GM12864 (cell line): ENCODE data around the gene TGFBR1.

Source experiments
- DNase-seq: peaks from one replicate; pipeline ENCODE4 v3.0.0-alpha.2; 2011; ENCODE audit warnings: low read depth
- H3K4me3 ChIP-seq: 2 replicates; pipeline ENCODE4 v1.5.1; 2011; ENCODE audit warnings: mild to moderate bottlenecking, low read depth, low read length, control low read depth
- TF ChIP-seq, protein P1 (sequence below): IDR thresholded peaks from 2 replicates; pipeline ENCODE4 v1.5.1; 2011; ENCODE audit warnings: low read depth, mild to moderate bottlenecking, moderate library complexity, low read length, control low read depth, inconsistent platforms; ENCODE audit errors: missing control alignments

The TGFBR1 gene

GRCh38 chr9:99113414-99114048 is 8.6 kb downstream of the TGFBR1 start:
- TF ChIP-seq, protein P1, sequence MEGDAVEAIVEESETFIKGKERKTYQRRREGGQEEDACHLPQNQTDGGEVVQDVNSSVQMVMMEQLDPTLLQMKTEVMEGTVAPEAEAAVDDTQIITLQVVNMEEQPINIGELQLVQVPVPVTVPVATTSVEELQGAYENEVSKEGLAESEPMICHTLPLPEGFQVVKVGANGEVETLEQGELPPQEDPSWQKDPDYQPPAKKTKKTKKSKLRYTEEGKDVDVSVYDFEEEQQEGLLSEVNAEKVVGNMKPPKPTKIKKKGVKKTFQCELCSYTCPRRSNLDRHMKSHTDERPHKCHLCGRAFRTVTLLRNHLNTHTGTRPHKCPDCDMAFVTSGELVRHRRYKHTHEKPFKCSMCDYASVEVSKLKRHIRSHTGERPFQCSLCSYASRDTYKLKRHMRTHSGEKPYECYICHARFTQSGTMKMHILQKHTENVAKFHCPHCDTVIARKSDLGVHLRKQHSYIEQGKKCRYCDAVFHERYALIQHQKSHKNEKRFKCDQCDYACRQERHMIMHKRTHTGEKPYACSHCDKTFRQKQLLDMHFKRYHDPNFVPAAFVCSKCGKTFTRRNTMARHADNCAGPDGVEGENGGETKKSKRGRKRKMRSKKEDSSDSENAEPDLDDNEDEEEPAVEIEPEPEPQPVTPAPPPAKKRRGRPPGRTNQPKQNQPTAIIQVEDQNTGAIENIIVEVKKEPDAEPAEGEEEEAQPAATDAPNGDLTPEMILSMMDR: no peak
- DNase-seq: no peak
- H3K4me3 ChIP-seq: no peak overlapping the region

DNA sequence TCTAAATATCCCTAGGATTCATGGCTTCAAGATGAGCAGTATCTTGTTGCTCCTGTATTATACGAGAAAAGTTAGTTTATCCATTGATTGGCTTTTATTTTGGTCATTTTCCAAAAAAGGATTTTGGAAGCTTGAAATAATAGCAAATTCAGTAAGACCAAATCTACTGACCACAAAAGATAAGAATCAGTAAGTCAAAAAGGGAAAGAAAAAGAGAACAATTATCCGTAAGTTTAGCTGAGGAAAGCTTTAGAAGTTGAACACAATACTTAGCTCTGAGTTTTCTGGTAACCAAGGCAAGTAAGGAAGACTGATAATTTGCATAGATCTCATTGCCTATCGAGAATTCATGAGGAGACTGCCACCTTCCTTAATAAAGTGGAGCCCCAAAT is 9.1 kb downstream of the TGFBR1 start:
- no peak for DNase-seq
- TF ChIP-seq, protein P1: no peak

DNA sequence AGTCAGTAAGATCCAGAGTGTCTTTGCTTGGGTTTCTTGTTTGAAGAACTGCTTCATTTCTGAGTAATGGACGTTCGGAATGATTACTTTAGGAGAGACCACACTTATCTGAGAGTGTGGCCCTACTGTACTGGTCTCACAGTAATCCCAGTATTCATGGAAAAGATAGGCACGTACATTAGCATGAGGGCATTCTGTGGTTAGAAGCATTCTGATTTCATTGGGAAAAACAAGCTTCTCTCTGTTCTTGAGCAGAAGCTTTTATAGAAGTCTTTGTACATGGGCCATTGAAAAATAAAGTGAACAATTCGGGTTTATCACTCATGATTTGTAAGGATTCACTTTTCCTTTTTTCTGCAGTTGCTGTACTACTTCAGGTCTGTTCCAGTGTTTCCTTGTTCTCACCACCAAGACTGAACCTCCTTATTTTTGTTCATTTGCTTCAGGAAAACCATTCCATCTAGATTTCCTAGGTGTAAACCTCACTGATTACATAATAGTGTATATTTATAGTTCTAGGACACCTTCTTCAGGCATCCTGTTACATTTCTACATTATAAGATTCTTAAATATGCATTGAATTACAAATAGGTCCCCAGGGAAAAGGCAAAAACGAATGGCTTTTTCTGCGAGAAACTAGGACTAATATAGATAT is 10.1 kb downstream of the TGFBR1 start:
- H3K4me3 ChIP-seq: no peak overlapping the region
- DNase-seq: no peak
- TF ChIP-seq, protein P1: no peak

More for the DNA sequence above, 9.1 kb downstream of the TGFBR1 start:
- H3K4me3 ChIP-seq: no peak overlapping the region

GRCh38 chr9:99116003-99116411 is 11.1 kb downstream of the TGFBR1 start:
- TF ChIP-seq, protein P1: no peak
- H3K4me3 ChIP-seq: no peak overlapping the region
- DNase-seq: no peak

GRCh38 chr9:99118782-99119466 is 14.0 kb downstream of the TGFBR1 start:
- no peak overlapping the region; the same call in 1 of the 2 replicates for H3K4me3 ChIP-seq
- no peak for DNase-seq

DNA sequence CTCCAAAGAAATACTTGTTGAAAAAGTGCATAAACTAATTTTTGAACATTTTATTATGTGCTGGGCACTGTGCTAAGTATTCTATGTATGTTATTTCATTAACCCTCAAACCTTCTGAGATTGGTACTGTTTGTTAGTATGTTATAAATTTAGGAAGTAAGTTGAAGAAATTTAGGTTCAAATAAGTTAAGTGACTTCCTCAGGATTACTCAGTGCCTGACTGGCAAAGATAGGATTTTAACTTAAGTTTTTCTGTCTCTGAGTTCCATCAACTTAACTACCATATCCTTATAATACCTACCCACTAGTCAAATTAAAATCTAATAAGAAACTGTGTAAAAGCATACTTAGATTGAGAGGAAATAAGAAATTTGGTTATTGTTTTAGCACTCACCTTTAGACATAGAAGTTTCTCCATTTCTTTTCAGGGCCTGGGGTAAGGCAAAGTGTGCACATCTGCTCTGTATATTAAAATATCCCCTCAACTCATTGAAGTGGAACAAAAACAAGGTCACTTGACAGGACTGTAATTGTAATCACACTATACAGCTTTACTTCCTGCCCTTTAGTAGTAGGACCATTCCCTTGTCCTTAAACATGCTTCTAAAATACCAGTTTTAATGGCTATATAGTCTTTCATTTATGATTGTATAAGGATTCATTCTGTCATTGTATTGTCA is 15.2 kb downstream of the TGFBR1 start:
- TF ChIP-seq, protein P1: no peak
- no peak overlapping the region for H3K4me3 ChIP-seq
- no peak for DNase-seq

More at GRCh38 chr9:99118782-99119466, 14.0 kb downstream of the TGFBR1 start:
- TF ChIP-seq, protein P1: no peak
